Measurements from ENCODE around the gene METTL26.
A peak's percentile ranks its signal among the peaks of the same experiment; 100 is the strongest.

METTL26 gene

DNA sequence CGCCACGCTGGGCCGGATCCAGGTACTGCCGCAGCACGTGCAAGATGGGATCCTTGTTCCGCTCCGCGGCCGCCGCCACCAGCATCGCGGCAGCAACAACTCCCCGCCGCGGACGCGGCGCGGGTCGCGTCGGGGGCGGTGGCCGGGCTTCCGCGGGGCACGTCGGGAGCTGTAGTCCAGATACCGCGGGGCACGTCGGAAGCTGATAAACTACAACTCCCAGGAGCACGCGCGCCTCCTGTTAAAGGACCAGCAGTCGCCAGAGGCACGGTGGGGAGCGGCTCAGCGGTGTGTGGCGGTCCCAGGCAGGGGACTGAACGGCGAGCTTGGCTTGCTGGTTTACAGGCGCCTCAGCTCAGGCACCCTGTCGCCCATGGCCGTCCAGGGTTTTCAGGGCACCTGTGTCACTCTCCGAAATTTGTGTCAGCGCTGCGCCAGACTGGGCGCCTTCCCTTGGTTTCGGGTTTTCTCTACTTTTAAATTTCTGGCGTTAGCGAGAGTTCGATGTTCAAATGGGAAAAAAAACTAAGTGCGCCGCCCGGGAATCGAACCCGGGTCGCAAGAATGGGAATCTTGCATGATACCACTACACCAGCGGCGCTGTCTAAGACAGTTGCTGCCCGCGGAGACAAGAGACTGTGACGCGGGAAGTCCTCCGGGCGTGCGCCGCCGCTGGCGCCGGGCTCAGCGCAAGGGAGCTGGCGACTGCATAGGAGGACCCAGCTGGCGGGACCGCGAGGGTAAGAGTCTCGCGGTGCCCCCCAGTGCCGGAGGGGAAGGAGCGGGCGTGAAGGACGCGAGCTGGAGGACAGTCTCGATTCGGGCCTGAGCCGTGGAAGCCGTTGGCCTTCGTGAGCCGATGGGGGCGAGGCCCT is at the start of gene METTL26:
TSS of gene METTL26 (minus strand) at position 100 of the 875 bp plus-strand sequence. CDS start at position 85, 15 bp downstream.
- DNase-seq, result peak; percentile 80 to 95

DNA sequence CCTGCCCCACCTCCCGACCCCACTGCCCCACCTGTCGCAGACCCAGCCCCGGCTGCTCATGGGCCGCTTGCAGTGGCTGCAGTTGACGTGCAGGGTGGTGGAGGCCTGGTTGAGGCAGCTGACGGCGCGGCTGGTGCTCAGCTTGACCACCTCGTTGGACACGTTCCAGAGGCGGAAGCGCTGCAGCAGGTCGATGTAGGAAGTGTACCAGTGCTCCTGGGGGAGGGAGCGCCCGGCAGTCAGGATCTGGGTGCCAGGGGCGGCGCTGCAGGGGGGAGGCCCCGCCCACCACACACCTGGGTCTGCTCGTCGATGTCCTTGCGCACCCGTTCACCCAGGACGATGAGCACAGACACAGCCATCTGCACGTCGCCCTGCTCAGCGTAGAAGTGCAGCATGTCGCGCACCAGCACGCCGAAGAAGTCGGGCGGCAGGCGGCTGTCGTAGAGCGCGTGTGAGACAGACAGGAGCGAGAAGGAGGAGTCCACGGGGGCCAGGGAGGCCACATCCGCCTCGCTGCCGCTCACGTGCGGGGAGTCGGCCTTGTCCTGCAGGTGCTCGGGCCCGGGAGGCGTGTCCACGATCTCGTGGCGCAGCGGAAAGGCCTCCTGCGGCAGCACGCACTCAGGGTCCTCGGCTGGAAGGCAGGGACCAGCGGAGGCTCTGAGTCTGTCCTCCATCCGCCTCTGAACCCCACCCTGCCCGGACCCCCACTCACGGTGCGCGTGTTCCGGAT is 49.0 kb upstream of the METTL26 start:
- DNase-seq, result no peak

DNA sequence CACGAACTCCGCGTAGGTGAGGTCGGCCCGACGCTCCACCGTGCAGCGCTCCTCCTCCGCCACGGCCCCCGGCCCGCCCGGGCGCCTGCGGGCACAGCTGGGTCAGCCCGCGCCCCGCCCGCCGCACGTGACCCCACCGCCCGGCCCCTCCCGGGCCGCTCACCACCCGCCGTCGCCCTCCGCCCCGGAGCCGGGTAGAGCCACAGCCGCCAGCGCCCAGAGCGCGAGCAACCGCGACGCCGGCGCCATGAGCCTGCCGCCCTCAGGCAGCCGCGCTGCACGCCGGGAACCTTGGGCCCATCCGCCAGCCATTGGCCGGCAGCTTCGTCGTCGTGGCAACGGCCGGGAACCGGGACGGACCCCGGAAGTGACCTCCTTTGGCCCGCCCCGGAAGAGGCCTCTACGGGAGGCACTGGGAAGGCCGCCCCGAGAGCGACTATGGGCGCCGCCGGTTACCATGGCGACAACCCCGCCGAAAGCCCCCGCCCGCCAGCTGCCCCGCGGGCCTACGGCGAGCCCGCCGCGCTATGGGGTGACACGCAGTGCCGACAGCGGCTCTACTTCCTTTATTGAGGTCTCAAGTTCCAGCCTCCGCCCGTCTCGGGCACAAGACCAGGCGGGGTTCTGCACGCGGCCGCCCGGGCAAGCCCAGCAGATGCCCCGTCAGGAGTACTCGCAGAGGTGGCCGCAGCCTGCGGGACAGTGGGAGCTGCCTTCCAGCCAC is 48.1 kb upstream of the METTL26 start, which contains the start of gene JMJD8:
TSS of gene JMJD8 (minus strand) at position 264 of the 724 bp plus-strand sequence. CDS start at position 249, 15 bp downstream.
- peak; percentile 82 to 97 for DNase-seq

DNA sequence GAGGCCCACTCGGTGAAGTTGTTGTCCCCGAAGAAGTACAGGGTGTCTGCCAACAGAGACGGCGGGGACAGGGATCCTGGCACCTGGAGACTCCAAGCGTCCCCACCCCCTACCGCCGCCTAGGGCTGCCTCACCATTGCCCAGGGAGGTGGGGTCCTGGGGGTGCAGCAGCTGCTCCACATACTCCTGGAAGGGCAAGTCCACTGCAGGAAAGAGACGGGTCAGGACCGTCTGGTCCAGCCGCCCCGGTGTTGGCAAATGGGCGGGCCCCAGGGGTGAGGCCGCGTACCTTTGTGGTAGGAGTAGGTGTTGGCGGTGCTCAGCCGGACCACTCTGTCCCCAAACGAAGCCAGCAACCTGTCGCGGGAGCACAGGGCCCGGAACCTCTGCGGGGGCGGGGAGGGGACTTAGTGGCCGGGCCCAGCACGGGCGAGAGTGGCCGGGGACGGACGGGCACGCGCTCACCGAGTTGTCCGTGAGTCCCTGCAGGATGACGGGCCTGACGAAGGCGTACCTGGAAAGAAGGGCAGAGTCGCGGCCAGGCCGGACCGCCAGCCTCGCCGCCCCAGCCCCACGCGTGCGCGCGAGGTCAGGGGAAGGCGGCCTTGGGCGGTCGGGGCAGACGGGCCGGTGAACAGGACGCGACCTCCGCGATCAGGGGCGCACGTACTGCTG is 47.4 kb upstream of the METTL26 start:
- DNase-seq, result no peak

DNA sequence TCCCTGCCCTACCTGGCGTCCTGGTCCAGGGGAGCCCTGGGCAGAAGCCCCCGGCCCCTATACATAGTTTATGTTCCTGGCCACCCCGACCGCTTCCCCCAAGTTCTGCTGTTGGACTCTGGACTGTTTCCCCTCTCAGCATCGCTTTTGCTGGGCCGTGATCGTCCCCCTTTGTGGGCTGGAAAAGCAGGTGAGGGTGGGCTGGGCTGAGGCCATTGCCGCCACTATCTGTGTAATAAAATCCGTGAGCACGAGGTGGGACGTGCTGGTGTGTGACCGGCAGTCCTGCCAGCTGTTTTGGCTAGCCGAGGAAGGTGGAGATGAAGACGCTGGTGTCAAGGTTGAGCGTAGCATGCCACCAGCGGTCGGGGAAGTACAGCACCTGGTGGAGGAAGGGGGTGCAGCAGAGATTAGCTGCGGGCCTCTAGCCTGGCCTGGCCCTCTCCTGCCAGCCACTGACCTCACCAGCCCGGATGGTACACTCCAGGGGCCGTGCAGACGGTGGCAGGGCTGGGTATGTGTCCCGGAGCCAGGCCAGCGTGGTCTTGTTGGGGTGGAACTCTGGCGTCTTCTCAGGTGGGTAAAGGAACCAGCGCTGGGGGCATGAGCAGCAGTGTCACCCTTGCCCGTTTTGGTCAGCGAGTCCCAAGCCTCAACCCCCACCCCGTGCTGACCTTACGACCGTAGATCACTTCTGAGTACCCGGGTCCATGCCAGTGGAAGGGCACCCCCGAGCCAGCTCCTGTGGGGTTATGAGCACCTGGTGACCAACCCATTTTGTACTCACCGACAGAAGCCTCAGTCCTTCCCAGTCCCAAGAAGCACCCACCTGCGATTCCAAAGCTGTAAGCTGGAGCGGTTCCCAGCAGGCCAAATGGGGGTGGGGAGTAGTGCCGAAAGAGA is 46.6 kb upstream of the METTL26 start:
- DNase-seq, result no peak

DNA sequence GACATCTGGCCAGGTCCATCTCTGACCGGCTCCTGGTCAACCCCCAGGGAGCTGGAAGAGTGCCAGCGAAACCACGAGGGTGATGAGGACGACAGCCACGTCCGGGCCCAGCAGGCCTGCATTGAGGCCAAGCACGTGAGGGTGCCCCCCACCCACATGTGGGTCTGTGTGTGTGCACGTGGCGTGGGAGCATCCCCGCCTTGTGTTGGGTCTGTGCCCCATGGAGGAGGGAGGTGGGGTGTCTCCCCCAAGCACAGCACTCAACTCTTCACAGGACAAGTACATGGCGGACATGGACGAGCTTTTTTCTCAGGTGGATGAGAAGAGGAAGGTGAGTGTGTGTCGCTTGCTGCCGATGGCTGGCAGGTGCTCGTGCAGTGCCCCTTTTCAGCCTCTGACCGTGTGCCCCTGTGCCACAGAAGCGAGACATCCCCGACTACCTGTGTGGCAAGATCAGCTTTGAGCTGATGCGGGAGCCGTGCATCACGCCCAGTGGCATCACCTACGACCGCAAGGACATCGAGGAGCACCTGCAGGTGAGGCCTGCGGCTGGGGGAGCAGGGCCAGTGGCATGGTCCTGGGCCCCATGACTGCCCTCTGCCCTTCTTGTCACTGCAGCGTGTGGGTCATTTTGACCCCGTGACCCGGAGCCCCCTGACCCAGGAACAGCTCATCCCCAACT is 45.8 kb upstream of the METTL26 start:
- DNase-seq, result no peak

DNA sequence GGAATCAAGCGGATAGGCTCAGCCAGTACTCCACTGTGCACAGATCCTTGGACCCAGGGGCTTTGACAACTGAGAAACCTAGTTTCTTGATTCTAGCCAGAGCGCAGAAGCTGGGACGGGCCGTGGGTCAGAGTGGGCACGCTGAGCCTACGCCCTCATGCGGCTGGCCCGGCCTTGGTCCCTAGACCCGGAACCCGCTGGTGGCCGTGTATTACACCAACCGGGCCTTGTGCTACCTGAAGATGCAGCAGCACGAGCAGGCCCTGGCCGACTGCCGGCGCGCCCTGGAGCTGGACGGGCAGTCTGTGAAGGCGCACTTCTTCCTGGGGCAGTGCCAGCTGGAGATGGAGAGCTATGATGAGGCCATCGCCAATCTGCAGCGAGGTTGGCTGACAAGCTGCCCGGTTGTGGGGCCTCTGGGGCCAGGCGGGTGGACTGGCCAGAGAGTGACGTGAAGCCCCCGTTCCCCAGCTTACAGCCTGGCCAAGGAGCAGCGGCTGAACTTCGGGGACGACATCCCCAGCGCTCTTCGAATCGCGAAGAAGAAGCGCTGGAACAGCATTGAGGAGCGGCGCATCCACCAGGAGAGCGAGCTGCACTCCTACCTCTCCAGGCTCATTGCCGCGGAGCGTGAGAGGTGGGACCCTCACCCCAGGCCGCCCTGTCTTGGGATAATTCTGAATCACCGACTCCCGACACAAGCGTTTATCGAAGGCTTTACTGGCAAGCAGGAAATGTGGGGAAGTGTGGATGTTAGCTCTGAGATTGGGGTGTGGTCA is 45.1 kb upstream of the METTL26 start:
- DNase-seq, result peak; percentile 20 to 56

DNA sequence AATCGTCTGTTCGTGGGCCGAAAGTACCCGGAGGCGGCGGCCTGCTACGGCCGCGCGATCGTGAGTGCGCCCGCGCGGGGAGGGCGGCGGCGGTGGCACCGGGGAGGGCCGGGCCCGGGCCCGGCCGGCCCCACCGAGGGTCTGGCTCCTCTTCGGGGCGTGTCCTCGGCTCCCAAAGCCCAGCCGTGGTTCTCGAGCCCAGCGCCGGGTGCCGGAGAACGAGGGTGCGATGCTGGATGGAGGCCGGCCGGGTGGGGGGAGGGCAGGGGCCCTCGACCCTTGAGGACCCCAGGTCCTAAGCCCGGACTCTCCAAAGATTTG is 44.5 kb upstream of the METTL26 start:
- DNase-seq, result no peak

DNA sequence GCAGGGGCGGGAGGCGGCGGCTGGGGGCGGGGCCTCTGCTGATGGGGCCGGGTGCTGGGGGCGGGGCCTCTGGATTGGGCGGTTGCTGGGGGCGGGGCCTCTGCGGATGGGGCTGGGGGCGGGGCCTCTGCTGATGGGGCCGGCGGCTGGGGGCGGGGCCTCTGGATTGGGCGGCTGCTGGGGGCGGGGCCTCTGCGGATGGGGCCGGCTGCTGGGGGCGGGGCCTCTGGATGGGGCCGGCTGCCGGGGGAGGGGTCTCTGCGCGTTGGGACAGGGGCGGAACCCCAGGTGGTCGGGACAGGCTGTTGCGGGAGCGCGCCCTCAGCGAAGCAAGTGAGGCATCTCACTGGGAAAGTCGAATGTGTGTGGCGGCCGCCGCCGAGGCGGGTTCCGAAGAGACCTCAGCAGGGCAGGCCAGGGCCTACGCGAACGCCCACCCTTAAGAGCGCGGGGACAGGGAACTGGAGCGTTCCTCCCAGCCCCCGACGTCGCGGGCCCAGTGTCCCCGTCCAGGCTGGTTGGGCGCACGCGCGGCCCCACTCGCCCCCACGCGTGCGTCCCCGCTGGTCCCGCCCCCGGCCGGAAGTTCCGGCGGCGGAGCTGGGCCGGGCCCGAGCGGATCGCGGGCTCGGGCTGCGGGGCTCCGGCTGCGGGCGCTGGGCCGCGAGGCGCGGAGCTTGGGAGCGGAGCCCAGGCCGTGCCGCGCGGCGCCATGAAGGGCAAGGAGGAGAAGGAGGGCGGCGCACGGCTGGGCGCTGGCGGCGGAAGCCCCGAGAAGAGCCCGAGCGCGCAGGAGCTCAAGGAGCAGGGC is 43.9 kb upstream of the METTL26 start, which contains the start of gene STUB1:
TSS of gene STUB1 (plus strand) at position 597 of the 811 bp plus-strand sequence. CDS start at position 713, 116 bp downstream.
- peak; percentile 78 to 92 for DNase-seq

DNA sequence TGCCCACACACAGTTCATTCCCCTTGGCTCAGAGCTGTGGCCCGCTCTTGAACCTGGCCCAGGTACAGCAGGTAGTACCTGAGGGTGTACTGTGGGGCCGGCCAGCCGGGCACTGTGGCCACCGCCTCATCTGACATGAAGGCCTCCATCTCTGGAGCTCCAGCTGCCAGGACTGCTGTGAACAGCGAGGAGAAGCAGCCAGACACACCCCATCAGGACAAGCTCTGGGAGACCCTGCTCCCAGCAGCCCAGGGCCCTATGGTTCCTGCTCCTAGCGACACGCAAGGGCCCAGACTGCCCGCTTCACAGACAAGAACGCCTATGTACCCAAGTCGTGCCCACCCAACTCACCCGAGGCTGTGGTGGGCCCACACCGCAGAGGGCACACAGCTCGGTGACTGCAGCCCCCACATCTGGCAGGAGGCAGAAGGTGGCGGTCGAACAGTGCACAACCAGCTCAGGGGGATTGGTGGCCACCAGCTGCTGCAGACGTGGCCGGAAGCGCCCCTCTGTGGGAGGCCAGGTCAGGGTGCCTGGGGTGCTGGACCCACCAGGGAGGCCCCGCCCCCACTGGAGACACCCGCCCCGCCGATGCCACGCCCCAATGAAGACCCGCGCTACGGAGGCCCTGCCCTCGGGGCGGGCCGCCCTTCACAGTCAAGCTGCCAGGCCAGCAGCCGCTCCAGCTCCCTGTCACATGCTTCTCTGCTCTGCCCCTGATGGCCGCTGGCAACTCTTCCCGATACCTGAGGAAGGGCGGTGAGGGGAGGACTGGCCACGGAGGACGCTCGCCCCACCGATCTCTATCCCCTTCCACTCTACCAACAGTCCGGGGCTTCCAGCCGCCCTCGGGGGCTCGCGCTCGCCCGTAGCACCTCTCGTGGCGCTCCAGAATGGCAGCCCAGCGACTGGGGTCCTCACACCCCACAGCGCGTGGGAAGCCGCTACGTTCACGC is 43.0 kb upstream of the METTL26 start:
- peak; percentile 44 to 87 for DNase-seq

DNA sequence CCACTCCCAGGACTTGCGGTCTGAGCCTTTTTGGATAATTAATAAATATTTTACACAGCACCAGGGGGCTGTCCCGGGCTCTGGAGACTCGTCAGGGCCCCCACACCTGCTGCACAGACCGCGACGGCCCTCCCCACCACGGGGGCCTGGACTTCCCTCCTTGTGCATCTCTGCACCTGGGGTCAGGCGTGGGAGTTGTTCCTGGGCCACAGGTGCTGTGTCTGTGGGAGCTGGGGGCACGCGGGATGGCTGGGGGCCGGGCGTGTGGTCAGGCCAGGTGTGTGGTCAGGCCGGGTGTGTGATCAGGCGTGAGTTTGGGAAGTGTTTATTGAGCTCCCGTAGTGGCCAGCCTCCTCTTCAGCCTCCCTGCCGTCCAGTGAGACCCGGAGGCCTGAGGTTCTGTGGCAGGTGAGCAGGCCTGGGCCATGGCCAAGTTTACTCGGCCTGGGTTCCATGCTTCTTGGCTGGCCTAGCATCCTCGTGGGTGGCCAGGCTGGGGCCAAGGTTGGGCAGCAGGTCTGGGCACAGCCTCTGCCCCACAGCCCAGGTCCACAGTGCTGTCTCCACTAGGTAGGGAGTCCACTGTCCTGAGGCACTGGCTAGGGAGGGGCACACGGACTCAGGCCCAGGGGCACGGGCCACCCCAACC is 42.2 kb upstream of the METTL26 start:
- no peak for DNase-seq

DNA sequence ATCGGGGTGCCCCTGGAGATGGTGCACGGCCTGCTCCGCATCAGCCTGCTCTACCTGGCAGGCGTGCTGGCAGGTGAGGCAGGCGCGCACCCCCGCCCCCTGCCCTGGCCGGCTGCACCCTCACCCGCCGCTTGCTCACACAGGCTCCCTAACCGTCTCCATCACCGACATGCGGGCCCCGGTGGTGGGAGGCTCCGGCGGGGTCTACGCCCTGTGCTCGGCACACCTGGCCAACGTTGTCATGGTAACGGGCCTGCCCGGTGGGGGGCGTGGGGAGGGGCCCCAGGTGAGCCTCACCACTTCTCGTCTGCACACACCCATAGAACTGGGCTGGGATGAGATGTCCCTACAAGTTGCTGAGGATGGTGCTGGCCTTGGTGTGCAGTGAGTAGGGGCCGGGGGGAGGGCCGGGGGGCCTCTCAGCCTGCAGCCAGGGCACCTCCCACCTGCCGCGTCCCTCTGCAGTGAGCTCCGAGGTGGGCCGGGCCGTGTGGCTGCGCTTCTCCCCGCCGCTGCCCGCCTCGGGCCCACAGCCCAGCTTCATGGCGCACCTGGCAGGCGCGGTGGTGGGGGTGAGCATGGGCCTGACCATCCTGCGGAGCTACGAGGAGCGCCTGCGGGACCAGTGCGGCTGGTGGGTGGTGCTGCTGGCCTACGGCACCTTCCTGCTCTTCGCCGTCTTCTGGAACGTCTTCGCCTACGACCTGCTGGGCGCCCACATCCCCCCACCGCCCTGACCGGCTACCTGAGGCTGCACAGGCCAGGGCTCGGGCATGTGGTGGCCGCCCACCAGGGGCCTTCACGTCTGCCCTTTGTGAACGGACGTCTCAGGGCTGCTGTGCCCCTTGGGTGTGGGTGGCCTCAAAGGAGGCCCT is 41.4 kb upstream of the METTL26 start:
- DNase-seq, result no peak

DNA sequence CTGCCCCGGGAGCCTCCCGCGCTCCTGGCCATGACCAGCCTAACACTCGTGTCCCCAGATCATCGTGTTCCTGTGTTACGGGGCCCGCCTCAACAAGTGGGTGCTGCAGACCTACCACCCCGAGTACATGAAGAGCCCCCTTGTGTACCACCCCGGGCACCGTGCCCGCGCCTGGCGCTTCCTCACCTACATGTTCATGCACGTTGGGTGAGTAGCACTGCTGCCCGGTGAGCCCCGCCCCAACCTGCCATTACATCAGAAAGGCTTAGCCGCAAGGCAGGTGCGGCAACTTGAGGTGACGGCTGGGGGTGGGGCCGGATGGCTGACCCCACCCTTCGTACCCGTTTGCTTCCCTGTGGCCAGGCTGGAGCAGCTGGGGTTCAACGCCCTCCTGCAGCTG is 40.8 kb upstream of the METTL26 start:
- DNase-seq, result no peak

DNA sequence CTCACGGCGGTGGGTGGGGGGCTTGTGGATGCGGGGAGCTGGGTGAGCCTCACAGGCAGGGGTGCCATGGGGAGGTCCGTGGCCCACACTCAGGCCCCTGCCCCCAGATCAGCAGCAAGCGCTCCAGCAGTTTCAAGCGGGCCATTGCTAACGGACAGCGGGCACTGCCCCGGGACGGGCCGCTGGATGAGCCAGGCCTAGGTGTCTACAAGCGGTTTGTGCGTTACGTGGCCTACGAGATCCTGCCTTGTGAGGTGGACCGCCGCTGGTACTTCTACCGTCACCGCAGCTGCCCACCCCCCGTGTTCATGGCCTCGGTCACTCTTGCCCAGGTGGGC is 40.4 kb upstream of the METTL26 start:
- no peak for DNase-seq

DNA sequence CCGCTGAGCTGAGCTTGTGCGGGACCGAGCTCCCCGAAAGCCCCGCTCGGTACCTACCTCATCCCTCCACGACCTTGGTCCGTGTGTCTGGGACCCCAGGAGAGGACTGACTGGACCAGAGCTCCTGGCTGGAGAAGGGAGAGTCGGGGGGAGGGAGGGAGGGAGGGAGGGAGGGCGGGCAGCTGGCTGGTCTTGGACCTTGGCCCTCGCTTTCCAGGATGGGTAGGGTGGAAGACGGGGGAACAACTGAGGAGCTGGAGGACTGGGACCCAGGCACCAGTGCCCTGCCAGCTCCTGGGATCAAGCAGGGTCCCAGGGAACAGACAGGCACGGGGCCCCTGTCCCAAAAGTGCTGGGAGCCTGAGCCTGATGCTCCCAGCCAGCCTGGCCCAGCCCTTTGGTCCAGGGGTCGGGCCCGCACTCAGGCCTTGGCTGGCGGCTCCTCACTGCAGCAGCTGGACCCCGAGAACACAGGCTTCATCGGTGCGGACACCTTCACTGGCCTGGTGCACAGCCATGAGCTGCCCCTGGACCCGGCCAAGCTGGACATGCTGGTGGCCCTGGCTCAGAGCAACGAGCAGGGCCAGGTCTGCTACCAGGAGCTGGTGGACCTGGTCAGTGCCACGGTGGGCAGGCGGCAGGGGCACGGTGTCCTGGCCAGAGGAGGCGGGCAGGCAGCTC is 39.9 kb upstream of the METTL26 start:
- DNase-seq, result no peak

Data from NCI-H446 (cell line).